GM18907 (cell line): Measurements from ENCODE around the gene SLC7A1.

Experiments used
- ATAC-seq: cut with Tn5 transposase; IDR thresholded peaks from one replicate; pipeline ENCODE4 v1.9.1; 2021; ENCODE audit warnings: mild to moderate bottlenecking, moderate library complexity; ENCODE audit not compliant: unreplicated experiment

SLC7A1 gene

GRCh38 chr13:29464105-29464679 is 131.3 kb downstream of the SLC7A1 start:
- ATAC-seq, result no peak

GRCh38 chr13:29459813-29460355 is 135.6 kb downstream of the SLC7A1 start:
- ATAC-seq, result no peak
